Measurements from ENCODE around the gene AUP1.
"Not testable (repeated sequence)": the region's sequence is repeated elsewhere in the genome, so short reads cannot be mapped to it uniquely, and the experiment has no call there.

AUP1 gene

GRCh38 chr2:74496997-74497776 is 32.3 kb downstream of the AUP1 start:
- no peaks in the 10 kb centered on the region for H3K9me3 ChIP-seq (ENCODE audit: low read depth, low read length)
- H3K27ac ChIP-seq, result no peak overlapping the region
- H3K9ac ChIP-seq (ENCODE audit: insufficient read length), result no peak overlapping the region
- no peak overlapping the region for H3K4me3 ChIP-seq
- no peak for DNase-seq (ENCODE audit: low read depth, low spot score)
- TF ChIP-seq POLR2AphosphoS5 (IDR thresholded peaks at IDR 0.05; ENCODE audit: borderline replicate concordance, low read depth, low read length) (no peak), EZH2 (IDR thresholded peaks at IDR 0.05) (no peak), FOXP2 (optimal IDR thresholded peaks at IDR 0.05; ENCODE audit: control extremely low read depth, extremely low read length, insufficient read depth) (no peak)
- H3K36me3 ChIP-seq (ENCODE audit: insufficient read depth, low read length), result peaks cover under 1% of the 10 kb centered on the region; the same call in 1 of the 2 replicates

GRCh38 chr2:74495440-74495839 is 34.1 kb downstream of the AUP1 start:
- Histone ChIP-seq H3K9me3 (ENCODE audit: low read depth, low read length) (no peaks in the 10 kb centered on the region), H3K27ac (no peak overlapping the region), H3K9ac (ENCODE audit: insufficient read length) (no peak overlapping the region), H3K36me3 (ENCODE audit: insufficient read depth, low read length) (peaks cover 14% of the 10 kb centered on the region; the same call in 1 of the 2 replicates), H3K4me3 (no peak overlapping the region)
- TF ChIP-seq POLR2AphosphoS5 (IDR thresholded peaks at IDR 0.05; ENCODE audit: borderline replicate concordance, low read depth, low read length), result no peak
- TF ChIP-seq FOXP2 (optimal IDR thresholded peaks at IDR 0.05; ENCODE audit: control extremely low read depth, extremely low read length, insufficient read depth), result no peak
- TF ChIP-seq EZH2 (IDR thresholded peaks at IDR 0.05), result no peak
- DNase-seq (ENCODE audit: low read depth, low spot score), result no peak

GRCh38 chr2:74493546-74493945 is 36.0 kb downstream of the AUP1 start:
- H3K9me3 ChIP-seq (ENCODE audit: low read depth, low read length), result no peaks in the 10 kb centered on the region
- no peak overlapping the region for H3K4me3 ChIP-seq
- no peak for DNase-seq (ENCODE audit: low read depth, low spot score)
- H3K9ac ChIP-seq (ENCODE audit: insufficient read length), result no peak overlapping the region
- TF ChIP-seq POLR2AphosphoS5 (IDR thresholded peaks at IDR 0.05; ENCODE audit: borderline replicate concordance, low read depth, low read length) (no peak), FOXP2 (optimal IDR thresholded peaks at IDR 0.05; ENCODE audit: control extremely low read depth, extremely low read length, insufficient read depth) (no peak), EZH2 (IDR thresholded peaks at IDR 0.05) (no peak)
- peaks cover 14% of the 10 kb centered on the region; the same call in 1 of the 2 replicates for H3K36me3 ChIP-seq (ENCODE audit: insufficient read depth, low read length)
- no peak overlapping the region for H3K27ac ChIP-seq

GRCh38 chr2:74491648-74492544 is 37.6 kb downstream of the AUP1 start:
- Histone ChIP-seq H3K36me3 (ENCODE audit: insufficient read depth, low read length) (peaks cover 14% of the 10 kb centered on the region; the same call in 1 of the 2 replicates), H3K4me3 (no peak overlapping the region)

GRCh38 chr2:74489906-74490305 is 39.6 kb downstream of the AUP1 start:
- Histone ChIP-seq H3K9ac (ENCODE audit: insufficient read length) (no peak overlapping the region), H3K4me3 (no peak overlapping the region), H3K36me3 (ENCODE audit: insufficient read depth, low read length) (peaks cover 14% of the 10 kb centered on the region; the same call in 1 of the 2 replicates), H3K27ac (no peak overlapping the region), H3K9me3 (ENCODE audit: low read depth, low read length) (no peaks in the 10 kb centered on the region)
- TF ChIP-seq EZH2 (IDR thresholded peaks at IDR 0.05), result no peak
- TF ChIP-seq FOXP2 (optimal IDR thresholded peaks at IDR 0.05; ENCODE audit: control extremely low read depth, extremely low read length, insufficient read depth), result no peak
- TF ChIP-seq POLR2AphosphoS5 (IDR thresholded peaks at IDR 0.05; ENCODE audit: borderline replicate concordance, low read depth, low read length), result no peak
- DNase-seq (ENCODE audit: low read depth, low spot score), result no peak

More at GRCh38 chr2:74491648-74492544, 37.6 kb downstream of the AUP1 start:
- H3K27ac ChIP-seq, result no peak overlapping the region
- DNase-seq (ENCODE audit: low read depth, low spot score), result no peak
- H3K9ac ChIP-seq (ENCODE audit: insufficient read length), result no peak overlapping the region
- H3K9me3 ChIP-seq (ENCODE audit: low read depth, low read length), result no peaks in the 10 kb centered on the region
- TF ChIP-seq EZH2 (IDR thresholded peaks at IDR 0.05) (no peak), POLR2AphosphoS5 (IDR thresholded peaks at IDR 0.05; ENCODE audit: borderline replicate concordance, low read depth, low read length) (no peak), FOXP2 (optimal IDR thresholded peaks at IDR 0.05; ENCODE audit: control extremely low read depth, extremely low read length, insufficient read depth) (no peak)

GRCh38 chr2:74488643-74489481 is 40.6 kb downstream of the AUP1 start:
- Histone ChIP-seq H3K4me3 (no peak overlapping the region), H3K36me3 (ENCODE audit: insufficient read depth, low read length) (peaks cover 14% of the 10 kb centered on the region; the same call in 1 of the 2 replicates), H3K9ac (ENCODE audit: insufficient read length) (no peak overlapping the region), H3K9me3 (ENCODE audit: low read depth, low read length) (no peaks in the 10 kb centered on the region), H3K27ac (no peak overlapping the region)
- DNase-seq (ENCODE audit: low read depth, low spot score), result no peak
- no peak for TF ChIP-seq EZH2 (IDR thresholded peaks at IDR 0.05)
- no peak for TF ChIP-seq FOXP2 (optimal IDR thresholded peaks at IDR 0.05; ENCODE audit: control extremely low read depth, extremely low read length, insufficient read depth)
- TF ChIP-seq POLR2AphosphoS5 (IDR thresholded peaks at IDR 0.05; ENCODE audit: borderline replicate concordance, low read depth, low read length), result no peak

- TF ChIP-seq POLR2AphosphoS5 (IDR thresholded peaks at IDR 0.05; ENCODE audit: borderline replicate concordance, low read depth, low read length) (no peak), EZH2 (IDR thresholded peaks at IDR 0.05) (no peak), FOXP2 (optimal IDR thresholded peaks at IDR 0.05; ENCODE audit: control extremely low read depth, extremely low read length, insufficient read depth) (no peak)
- Histone ChIP-seq H3K9ac (ENCODE audit: insufficient read length) (no peak overlapping the region), H3K27ac (no peak overlapping the region), H3K9me3 (ENCODE audit: low read depth, low read length) (no peaks in the 10 kb centered on the region), H3K36me3 (ENCODE audit: insufficient read depth, low read length) (peaks cover 4% of the 10 kb centered on the region; the same call in 1 of the 2 replicates), H3K4me3 (no peak overlapping the region)
- DNase-seq (ENCODE audit: low read depth, low spot score), result no peak
Observed at GRCh38 chr2:74486141-74486540, 43.4 kb downstream of the AUP1 start.

GRCh38 chr2:74483675-74484164 is 45.8 kb downstream of the AUP1 start:
- H3K36me3 ChIP-seq (ENCODE audit: insufficient read depth, low read length); H3K9me3 ChIP-seq (ENCODE audit: low read depth, low read length); DNase-seq (ENCODE audit: low read depth, low spot score); H3K27ac ChIP-seq: not testable (repeated sequence)
- Histone ChIP-seq H3K9ac (ENCODE audit: insufficient read length) (peak overlapping the region; percentile 82), H3K4me3 (peak overlapping the region; percentile 90)
